Stimulated activated CD4-positive, alpha-beta T cell treated with anti-CD3 and anti-CD28 coated beads, Interleukin-4, amount 100 ng/mL, for 4 hours (primary cell): ENCODE data around the gene ELAVL2.

Experiments
- DNase-seq, 2 experiments: peaks; one replicate each; pipeline ENCODE4 v3.0.0-alpha.2; 2020

Gene ELAVL2

DNA sequence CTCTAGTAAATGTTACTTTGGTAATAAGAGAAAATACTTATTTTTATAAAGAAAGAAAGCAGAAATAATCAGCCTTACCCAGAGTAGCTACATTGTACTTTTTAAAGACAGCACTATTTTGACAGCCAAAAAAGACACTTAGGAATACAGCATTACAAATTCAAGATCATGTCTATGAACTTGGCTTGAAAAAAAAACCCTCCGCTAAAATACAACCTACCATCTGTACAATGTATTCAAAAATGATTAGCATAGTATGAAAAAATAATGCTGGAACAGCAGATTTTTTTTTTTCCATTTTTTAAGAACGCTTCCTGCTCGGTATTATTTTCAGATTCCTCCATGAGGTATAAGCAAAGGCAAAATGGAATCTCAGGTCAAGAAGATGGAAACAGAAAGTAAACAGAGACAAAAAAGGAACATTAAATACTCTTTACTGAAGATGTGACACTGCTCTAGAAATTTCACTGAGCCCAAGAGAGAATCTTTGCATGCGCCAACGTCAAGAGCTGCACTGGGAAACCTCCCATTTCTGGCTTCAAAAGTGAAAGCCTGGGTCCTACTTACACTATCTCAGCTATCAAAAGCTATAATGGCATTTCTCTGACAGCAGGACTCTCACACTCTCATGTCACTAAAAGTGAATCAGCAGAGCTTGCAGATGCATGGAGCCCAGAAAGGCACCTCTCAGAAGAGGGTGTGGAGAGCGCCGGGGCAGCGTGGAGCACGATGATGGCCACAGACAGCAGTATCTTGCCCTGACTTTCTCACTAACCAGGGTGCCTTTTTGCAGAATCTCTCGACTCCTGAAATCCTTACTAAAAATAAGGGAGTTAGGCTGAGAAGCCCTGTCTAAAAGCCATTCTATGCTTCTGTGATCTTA is 167.4 kb downstream of the ELAVL2 start:
- DNase-seq: no peak

DNA sequence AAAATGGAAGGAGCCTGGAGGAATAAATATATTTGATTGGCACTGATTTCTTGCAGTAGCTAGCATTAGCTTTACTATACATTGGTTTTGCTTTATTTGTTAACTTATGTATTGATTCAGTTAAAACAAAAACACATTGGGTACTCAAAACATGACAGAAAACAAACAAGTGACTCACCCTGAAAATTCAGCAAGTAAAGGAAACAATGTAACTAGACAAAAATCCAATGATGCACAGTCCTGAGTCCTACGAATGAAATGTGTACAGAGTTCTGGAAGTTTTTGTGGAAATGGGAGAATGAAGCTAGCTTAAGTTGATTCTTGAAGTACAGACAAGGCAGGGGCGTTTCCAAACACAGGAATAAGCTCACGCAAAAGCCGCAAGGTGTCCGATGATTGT is 175.0 kb downstream of the ELAVL2 start:
- no peak for DNase-seq

DNA sequence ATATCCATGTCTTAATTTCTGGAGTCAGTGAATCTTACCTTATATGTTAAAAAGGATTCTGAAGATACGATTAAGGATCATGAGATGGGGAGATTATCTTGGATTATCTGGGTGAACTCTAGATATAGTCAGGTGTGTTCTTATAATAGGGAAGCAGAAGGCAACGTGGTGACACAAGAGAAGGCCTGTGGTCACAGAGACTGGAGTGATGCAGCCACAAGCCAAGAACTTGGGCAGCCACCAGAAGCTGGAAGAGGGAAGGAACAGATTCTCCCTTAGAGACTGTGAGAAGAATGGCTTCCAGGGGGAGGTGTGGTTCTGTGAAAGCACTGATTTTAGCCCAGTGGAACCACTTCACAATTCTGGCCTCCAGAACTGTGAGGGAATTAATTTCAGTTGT is 177.4 kb downstream of the ELAVL2 start:
- no peak for DNase-seq

DNA sequence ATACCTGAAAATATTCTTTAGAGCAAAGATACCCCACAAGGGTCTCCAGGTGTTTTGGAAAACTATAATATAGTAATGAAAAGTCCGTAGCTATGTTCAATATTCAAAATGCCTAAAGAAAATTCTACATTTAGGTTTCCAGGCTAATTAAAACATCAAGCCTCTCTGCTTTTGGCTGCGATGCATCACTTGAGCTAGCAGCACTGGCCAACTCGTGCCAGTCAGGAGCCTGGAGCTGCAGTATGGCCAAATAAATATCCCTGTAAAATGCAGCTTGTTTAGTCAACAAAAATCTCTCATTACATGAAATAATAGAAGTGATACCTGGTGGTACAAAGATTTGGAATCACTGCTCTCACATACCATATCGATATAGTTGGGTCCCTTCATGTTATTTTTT is 181.1 kb downstream of the ELAVL2 start:
- no peak for DNase-seq

DNA sequence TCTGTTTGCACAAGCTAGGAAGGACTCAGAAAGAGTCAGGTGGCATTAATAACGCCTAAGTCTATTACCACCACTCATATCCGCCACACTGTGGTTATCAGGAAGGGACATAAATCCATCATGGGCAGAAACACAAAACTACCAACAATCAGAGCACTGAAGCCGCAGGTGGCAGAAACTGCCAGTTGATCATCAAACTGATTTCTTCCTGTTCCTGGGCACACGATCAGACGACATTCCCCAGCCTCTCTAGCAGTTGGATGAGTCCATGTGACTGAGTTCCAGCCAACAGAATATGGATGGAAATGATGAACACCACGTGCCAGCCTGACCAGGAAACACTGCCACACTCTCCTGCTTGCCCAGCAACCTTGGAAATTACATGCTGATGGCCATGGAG is 181.7 kb downstream of the ELAVL2 start:
- DNase-seq: no peak

DNA sequence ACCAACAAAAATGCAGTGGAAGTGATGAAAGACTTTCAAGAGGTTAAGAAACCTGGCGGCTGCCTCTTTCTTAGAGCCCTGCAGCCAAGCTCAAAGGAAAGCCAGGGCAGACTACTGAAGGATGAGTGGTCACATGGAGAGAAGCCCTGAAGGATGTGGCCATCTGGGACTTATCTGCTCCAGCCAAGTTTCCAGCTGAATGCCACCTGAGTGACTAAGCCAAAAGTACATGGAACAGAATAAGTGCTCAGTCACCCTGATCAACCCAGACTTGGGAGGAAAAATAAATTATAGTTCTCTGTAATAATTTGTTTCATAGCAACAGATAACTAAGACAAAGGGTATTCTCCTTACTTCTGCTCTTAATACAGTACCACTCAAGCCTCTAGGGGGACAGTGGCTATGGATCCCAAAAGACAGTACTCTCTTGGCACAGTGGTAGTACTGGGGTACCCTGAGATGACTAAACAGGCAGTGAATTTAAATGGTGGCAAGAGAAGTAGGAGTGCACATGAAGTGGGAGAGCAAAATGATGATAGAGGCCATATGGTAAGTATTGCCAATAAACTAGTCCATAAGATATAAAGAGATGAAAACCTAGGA is 182.3 kb downstream of the ELAVL2 start:
- no peak for DNase-seq
